ENCODE results near the gene RCBTB2. TPM values are rescaled to one million over a fixed set of nuclear protein-coding genes. Genes with fewer than 3 reads are reported as not detected.
A peak's percentile ranks its signal among the peaks of the same experiment; 100 is the strongest.

Gene RCBTB2
- total RNA-seq, 1 donor from 2014 or later, result 19.7 TPM

- intact Hi-C loops (cut with DNase I), result no loop called here
- peak; percentile 70 for ATAC-seq
- no peak for DNase-seq (ENCODE audit: low spot score)
Observed at GRCh38 chr13:48567515-48568369, 34.9 kb upstream of the RCBTB2 start.

GRCh38 chr13:48564056-48564455 is 31.2 kb upstream of the RCBTB2 start:
- ATAC-seq, result no peak
- intact Hi-C loops (cut with DNase I), result no loop called here

GRCh38 chr13:48563626-48564025 is 30.7 kb upstream of the RCBTB2 start:
- no peak for DNase-seq (ENCODE audit: low spot score)
- intact Hi-C loops (cut with DNase I), result no loop called here

More at GRCh38 chr13:48564056-48564455, 31.2 kb upstream of the RCBTB2 start:
- DNase-seq (ENCODE audit: low spot score), result no peak

GRCh38 chr13:48562296-48563066 is 29.6 kb upstream of the RCBTB2 start:
- intact Hi-C loops (cut with DNase I), result no loop called here
- DNase-seq (ENCODE audit: low spot score) (no peak), ATAC-seq (no peak)

More at GRCh38 chr13:48563626-48564025, 30.7 kb upstream of the RCBTB2 start:
- ATAC-seq, result no peak

DNA sequence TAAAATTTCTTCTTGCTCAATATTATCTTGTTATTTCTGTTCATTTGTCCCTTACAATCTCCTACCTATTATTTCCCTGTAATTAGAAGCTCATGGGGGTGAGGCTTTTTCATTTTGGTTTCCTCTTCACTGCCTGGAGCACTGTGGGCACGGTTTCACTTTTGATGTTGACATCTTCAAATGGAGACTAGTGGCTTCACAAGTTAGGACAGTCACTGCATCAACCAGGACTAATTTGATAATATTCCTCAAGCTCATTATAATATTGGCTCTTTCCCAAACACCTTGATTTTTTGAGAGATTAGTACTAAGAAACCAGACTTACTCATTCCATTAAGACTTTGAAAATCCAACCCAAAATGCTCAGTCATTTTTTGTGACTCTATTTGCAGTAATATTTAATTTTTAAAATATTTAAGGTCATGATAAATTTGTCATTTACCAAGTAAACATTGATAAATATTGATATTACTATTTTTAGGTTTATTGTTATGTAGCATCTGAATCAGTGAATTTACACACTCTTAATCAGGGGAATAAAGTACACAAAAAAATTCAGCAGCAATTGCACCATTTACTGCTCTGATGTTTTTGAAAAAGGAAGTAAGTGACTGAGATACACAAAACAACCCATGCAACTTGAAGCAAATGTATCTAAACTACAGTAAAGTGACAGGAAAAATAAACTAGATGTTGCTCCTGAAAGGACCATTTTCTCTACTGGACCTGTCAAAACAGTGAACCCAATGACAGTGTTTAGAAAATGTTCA is 28.8 kb upstream of the RCBTB2 start:
- ATAC-seq, result no peak
- intact Hi-C loops (cut with DNase I), result no loop called here

GRCh38 chr13:48560657-48561337 is 27.9 kb upstream of the RCBTB2 start:
- intact Hi-C loops (cut with DNase I), result no loop called here
- DNase-seq (ENCODE audit: low spot score) (no peak), ATAC-seq (no peak)

More for the DNA sequence above, 28.8 kb upstream of the RCBTB2 start:
- DNase-seq (ENCODE audit: low spot score), result no peak

GRCh38 chr13:48559638-48560320 is 26.9 kb upstream of the RCBTB2 start:
- ATAC-seq (no peak), DNase-seq (ENCODE audit: low spot score) (no peak)
- intact Hi-C loops (cut with DNase I), result no loop called here

- intact Hi-C loops (cut with DNase I), result no loop called here
- ATAC-seq (no peak), DNase-seq (ENCODE audit: low spot score) (no peak)
Observed at GRCh38 chr13:48556817-48557216, 23.9 kb upstream of the RCBTB2 start.

GRCh38 chr13:48555441-48555840 is 22.6 kb upstream of the RCBTB2 start:
- ATAC-seq (no peak), DNase-seq (ENCODE audit: low spot score) (no peak)
- intact Hi-C loops (cut with DNase I), result no loop called here

DNA sequence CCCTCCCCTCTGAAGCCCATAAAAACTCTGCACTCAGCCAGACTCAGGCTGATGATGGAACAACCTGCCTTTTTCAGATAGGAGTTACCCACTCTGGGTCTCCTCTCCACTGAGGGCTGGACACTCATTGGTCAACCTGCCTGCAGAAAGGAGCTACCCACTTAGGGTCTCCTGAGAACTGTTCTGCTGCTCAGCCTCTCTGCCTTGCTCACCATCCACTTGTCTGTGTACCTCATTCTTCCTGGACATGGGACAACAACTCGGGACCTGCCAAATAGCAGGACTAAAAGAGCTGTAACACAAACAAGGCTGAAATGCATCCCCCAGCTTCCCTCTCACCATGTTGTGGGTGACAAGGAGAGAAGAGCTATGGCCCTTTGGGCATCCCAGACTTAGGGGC is 18.4 kb upstream of the RCBTB2 start:
- DNase-seq (ENCODE audit: low spot score) (no peak), ATAC-seq (no peak)
- intact Hi-C loops (cut with DNase I), result no loop called here

- DNase-seq (ENCODE audit: low spot score), result no peak
- intact Hi-C loops (cut with DNase I), result no loop called here
- no peak for ATAC-seq
Observed at GRCh38 chr13:48549658-48550057, 16.8 kb upstream of the RCBTB2 start.

DNA sequence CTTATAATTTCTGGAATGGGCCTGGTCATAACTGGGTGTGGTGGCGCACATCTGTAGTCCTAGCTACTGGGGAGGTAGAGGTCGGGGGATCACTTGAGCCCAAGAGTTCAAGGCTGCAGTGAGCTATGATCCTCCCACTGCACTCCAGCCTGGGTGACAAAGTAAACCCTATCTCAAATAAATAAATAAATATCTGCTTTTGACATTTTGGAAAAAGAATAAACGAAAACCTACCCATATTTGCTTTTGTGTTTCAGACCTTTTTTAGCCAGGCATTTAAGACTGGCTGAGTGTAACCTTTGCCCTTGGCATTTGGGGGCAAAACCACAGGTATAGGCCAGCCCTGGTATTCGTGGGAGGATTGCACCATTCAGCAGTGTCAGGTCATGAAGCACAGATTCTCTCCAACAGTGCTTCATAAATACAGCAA is 14.8 kb upstream of the RCBTB2 start:
- intact Hi-C loops (cut with DNase I), result no loop called here
- ATAC-seq (no peak), DNase-seq (ENCODE audit: low spot score) (no peak)

DNA sequence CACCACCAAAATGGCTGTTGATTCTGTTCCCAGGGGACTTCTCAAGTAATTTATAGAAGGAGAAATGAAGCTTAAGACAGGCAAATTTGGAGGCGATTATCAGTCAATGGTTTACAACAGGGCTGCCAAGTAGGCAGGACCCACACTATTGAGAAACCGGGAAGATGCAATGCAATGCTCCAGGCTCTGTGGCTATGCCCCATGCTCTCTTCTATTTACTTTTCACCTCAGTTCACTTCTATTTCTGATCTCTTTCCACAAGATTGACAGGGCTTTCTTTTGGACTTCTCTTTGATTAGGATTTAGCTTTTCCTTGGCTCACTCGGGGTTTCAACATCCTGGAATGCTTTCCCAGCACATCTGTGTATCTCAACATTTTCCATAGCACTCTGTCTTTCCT is 12.7 kb upstream of the RCBTB2 start:
- no peak for DNase-seq (ENCODE audit: low spot score)
- intact Hi-C loops (cut with DNase I), result no loop called here
- ATAC-seq, result no peak

DNA sequence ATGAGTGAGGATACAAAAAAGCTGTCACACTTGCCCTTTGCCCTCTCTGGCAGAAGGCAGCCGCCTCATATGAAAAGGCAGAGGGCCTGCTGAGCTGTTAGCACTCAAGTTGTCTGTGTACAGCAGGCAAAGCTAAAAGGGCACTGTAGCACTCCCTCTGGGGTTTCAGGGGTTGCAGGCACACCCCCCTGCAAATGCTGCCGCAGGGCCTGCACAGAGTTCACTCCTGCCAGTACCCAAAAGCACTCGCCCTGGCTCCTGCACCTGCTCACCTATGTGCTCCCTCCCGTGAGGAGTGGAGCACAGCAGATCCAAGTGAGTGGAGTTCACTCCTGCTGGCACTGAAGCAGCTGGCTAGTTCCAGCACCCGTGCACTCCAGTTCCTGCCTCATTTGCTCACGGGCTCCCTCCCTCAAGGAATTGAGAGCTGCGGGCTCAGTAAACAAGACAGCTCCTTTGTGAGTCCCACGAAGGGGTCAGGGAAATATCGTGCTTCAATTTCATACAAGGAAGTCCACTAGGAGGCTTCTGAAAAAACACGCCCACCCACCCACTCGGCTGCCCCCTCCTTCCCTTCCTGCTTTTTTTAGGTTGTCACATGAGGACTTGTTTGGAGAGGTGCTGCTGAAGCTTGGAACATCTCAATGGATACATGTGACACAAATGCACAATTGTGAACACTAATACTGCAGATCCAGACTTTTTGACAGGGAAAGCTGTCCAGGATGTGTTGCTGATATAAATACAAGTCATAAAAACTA is 9.9 kb upstream of the RCBTB2 start:
- peak; percentile 91 for ATAC-seq
- intact Hi-C loops (cut with DNase I), result no loop called here
- DNase-seq (ENCODE audit: low spot score), result peak; percentile 66

DNA sequence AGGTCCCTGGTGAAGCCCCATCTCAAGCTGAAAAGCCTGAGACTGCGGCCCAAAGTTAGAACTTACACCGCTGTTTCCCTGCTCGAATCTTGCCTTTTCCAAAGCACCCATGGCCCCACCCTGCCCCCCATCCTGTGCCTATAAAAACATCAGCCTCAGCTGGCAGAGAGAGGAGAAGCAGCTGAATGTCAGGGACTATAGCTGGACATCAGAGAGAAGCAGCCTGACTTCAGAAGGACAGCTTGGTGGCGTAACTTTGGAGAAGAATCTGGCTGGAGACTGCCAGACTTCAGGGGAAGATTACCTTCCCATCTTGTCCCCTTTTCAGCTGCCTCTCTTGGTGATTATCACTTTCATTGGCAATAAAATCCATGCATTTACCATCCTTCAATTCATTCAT is 9.3 kb upstream of the RCBTB2 start:
- intact Hi-C loops (cut with DNase I), result no loop called here
- ATAC-seq, result peak; percentile 9

GRCh38 chr13:48539550-48539949 is 6.7 kb upstream of the RCBTB2 start:
- ATAC-seq (no peak), DNase-seq (ENCODE audit: low spot score) (no peak)
- intact Hi-C loops (cut with DNase I), result no loop called here

More for the DNA sequence above, 9.3 kb upstream of the RCBTB2 start:
- no peak for DNase-seq (ENCODE audit: low spot score)

DNA sequence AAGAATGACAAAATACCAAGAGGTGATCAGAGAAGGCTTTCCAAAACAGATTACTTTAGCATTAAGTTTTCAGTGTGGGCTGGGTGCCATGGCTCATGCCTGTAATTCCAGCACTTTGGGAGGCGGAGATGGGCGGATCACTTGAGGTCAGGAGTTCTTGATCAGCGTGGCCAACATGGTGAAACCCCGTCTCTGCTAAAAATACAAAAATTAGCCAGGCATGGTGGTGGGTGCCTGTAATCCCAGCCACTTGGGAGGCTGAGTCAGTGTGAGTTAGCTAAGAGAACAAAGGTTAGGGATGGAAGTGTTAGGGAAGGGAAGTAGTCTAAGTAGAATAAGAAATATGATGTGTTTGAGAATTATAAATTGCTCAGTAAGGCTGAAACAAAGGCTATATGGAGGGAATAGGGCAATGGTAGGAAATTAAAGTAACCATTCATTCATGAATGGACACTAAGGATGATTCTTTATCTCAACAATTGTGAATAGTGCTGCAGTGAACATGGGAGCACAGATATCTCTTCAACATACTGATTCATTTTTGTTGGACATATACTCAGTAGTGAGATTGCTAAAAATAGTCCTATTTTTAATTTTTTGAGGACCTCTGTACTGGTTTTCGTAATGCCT is 3.9 kb upstream of the RCBTB2 start:
- ATAC-seq (no peak), DNase-seq (ENCODE audit: low spot score) (no peak)
- intact Hi-C loops (cut with DNase I), result no loop called here

Measured in sciatic nerve (tissue), 2 donors.